BJ (cell line): Measurements from ENCODE around the gene UBE2Q1. TPM values are rescaled to one million over a fixed set of nuclear protein-coding genes. Genes with fewer than 3 reads are reported as not detected.

Source experiments
- CTCF ChIA-PET: fragments of 350-600 bp; formaldehyde crosslinking; extraction: SDS; loops from one replicate; lab custom pipeline; 2021; ENCODE audit warnings: antibody characterized with exemption, inconsistent platforms; lab: Yijun Ruan, JAX
- POLR2A ChIA-PET: fragments of 300-600 bp; sonication (Branson Sonifier 250); formaldehyde crosslinking; extraction: SDS; loops from one replicate; lab custom pipeline; 2021; ENCODE audit warnings: antibody characterized with exemption; lab: Charles Lee
- DNase-seq: peaks from one replicate; pipeline ENCODE4 v3.0.0-alpha.2; 2011; ENCODE audit warnings: low read depth
- H3K27me3 ChIP-seq: 2 replicates; pipeline ENCODE4 v1.6.0; 2011; ENCODE audit warnings: low read length; ENCODE audit not compliant: control insufficient read depth, insufficient read depth
- H3K36me3 ChIP-seq: 2 replicates; pipeline ENCODE4 v1.5.1; 2011; ENCODE audit warnings: low read length; ENCODE audit not compliant: control insufficient read depth, insufficient read depth
- H3K4me3 ChIP-seq: 2 replicates; pipeline ENCODE4 v1.5.1; 2011; ENCODE audit warnings: low read depth, mild to moderate bottlenecking, control low read depth, low read length
- polyA plus RNA-seq: library from polyadenylated mRNA; depleted of rRNA; stranded (reverse); fragments of >200 nt; gene quantifications from 2 replicates; pipeline ENCODE4 v1.2.3, GENCODE V29; 2011
- TF ChIP-seq, protein P1 (sequence below): IDR thresholded peaks from 2 replicates; pipeline ENCODE4 v1.5.1; 2011; ENCODE audit warnings: low read depth, mild to moderate bottlenecking, control low read depth, inconsistent platforms, low read length, moderate library complexity; ENCODE audit not compliant: insufficient read depth

Gene UBE2Q1
- polyA plus RNA-seq, 1 experiment = 11.0 TPM

- no peak for DNase-seq
- Histone ChIP-seq H3K27me3 (no peaks in the 10 kb centered on the region), H3K36me3 (peaks cover 48% of the 10 kb centered on the region), H3K4me3 (no peak overlapping the region)
- TF ChIP-seq, protein P1, sequence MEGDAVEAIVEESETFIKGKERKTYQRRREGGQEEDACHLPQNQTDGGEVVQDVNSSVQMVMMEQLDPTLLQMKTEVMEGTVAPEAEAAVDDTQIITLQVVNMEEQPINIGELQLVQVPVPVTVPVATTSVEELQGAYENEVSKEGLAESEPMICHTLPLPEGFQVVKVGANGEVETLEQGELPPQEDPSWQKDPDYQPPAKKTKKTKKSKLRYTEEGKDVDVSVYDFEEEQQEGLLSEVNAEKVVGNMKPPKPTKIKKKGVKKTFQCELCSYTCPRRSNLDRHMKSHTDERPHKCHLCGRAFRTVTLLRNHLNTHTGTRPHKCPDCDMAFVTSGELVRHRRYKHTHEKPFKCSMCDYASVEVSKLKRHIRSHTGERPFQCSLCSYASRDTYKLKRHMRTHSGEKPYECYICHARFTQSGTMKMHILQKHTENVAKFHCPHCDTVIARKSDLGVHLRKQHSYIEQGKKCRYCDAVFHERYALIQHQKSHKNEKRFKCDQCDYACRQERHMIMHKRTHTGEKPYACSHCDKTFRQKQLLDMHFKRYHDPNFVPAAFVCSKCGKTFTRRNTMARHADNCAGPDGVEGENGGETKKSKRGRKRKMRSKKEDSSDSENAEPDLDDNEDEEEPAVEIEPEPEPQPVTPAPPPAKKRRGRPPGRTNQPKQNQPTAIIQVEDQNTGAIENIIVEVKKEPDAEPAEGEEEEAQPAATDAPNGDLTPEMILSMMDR = no peak
- ChIA-PET POLR2A (no interaction called here), CTCF (no interaction called here)
These were observed 34.9 kb upstream of the UBE2Q1 start for GRCh38 chr1:154593390-154593789.

DNA sequence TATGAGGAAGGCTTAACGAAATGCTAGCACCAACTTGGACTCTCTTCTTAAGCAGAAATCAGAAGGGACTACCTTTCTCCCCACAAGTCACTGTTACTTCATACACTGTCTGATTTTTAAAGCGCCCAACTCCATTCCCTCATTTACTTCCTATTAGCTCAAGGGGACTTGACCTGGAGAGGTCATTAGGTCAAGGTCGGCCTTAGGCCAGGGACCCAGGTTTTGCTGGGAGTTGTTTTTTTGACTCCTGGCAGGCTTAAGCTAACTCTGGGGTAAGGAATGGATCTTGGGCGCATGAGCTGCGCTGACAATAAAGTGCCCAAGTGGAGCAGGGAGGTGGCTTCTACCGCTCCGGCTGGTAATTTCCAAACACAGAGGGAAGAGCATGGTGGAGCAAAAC, 32.7 kb upstream of the UBE2Q1 start:
- ChIA-PET CTCF (interaction anchor here (0.8 kb wide), 2 partner anchors 13 to 169 kb away, joined by 3 read pairs; no protein-coding TSS in a partner anchor), POLR2A (no interaction called here)
- Histone ChIP-seq H3K4me3 (no peak overlapping the region), H3K36me3 (peaks cover 41% of the 10 kb centered on the region), H3K27me3 (no peaks in the 10 kb centered on the region)
- DNase-seq = no peak
- TF ChIP-seq, protein P1 = no peak

GRCh38 chr1:154590756-154591155, 32.3 kb upstream of the UBE2Q1 start:
- no peak for DNase-seq
- TF ChIP-seq, protein P1 = no peak
- H3K36me3 ChIP-seq = peaks cover 44% of the 10 kb centered on the region
- no peak overlapping the region for H3K4me3 ChIP-seq
- no peaks in the 10 kb centered on the region for H3K27me3 ChIP-seq
- CTCF ChIA-PET = interaction anchor here (0.8 kb wide), 1 partner anchor 169 kb away, joined by 3 read pairs; no protein-coding TSS in a partner anchor
- POLR2A ChIA-PET = no interaction called here

DNA sequence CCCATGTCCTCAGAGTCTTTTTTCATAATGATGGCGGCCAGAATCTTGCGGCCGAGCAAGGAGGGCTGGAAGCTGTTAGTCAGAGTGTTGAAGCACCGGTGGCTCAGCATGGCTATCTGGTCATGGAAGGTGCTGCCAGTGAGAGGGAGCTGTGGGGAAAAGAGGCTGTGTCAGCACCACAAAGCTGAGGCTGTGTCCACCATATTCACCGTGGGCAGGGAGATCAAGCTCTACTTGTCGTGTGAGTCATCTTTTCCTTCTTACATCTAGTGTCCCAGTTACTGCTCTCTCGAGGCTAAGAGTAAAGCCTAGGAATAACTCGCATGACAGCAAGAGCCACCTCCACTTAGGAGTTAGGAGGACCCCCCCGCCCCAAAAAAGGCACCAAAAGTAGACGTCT, 31.3 kb upstream of the UBE2Q1 start:
- H3K27me3 ChIP-seq = no peaks in the 10 kb centered on the region
- no peak for DNase-seq
- POLR2A ChIA-PET = no interaction called here
- TF ChIP-seq, protein P1 = no peak
- H3K36me3 ChIP-seq = peaks cover 46% of the 10 kb centered on the region
- no peak overlapping the region for H3K4me3 ChIP-seq
- CTCF ChIA-PET = interaction anchor here (1.0 kb wide), 1 partner anchor 15 kb away, joined by 4 read pairs; no protein-coding TSS in a partner anchor

- DNase-seq = no peak
- POLR2A ChIA-PET = no interaction called here
- CTCF ChIA-PET = no interaction called here
- Histone ChIP-seq H3K36me3 (peaks cover 53% of the 10 kb centered on the region), H3K4me3 (no peak overlapping the region), H3K27me3 (no peaks in the 10 kb centered on the region)
- TF ChIP-seq, protein P1 = no peak
These were observed 28.2 kb upstream of the UBE2Q1 start for GRCh38 chr1:154586641-154587040.
